HepG2 (cell line): ENCODE results near the gene LASP1. TPM values are rescaled to one million over a fixed set of nuclear protein-coding genes. Genes with fewer than 3 reads are reported as not detected.

Experiments
- ATAC-seq: fragments of 200-7000 bp; cut with Tn5 transposase; 3 replicates; pipeline ENCODE4 v1.9.1; 2020; ENCODE audit warnings: mild to moderate bottlenecking, moderate library complexity
- BruUV-seq: library from RNA; stranded (reverse); fragments of 400-500 nt; replicated peaks from 2 replicates; lab custom pipeline; 2021; lab: Mats Ljungman, UMichigan
- CTCF ChIA-PET: fragments of 300-600 bp; formaldehyde crosslinking; extraction: SDS; loops from one replicate; lab custom pipeline; 2021; ENCODE audit warnings: low total read pairs, inconsistent platforms, low intra/inter-chr PET ratio; lab: Yijun Ruan, JAX
- POLR2A ChIA-PET: fragments of 350-600 bp; sonication (Branson Sonifier 250); formaldehyde crosslinking; loops from one replicate; lab custom pipeline; 2020; ENCODE audit warnings: antibody characterized with exemption, inconsistent platforms; lab: Yijun Ruan, JAX
- DNase-seq: peaks from one replicate; pipeline ENCODE4 v3.0.0-alpha.2; 2015; ENCODE audit warnings: low spot score
- FAIRE-seq: peaks from 3 replicates; lab custom pipeline; 2011; peaks lifted over from hg19 to GRCh38; lab: Jason Lieb, UNC
- H2AFZ ChIP-seq: one replicate; pipeline ENCODE4 v1.6.1; 2011; ENCODE audit warnings: low read length, inconsistent platforms
- H3K27ac ChIP-seq: fragments of 300-600 bp; 3 replicates; pipeline ENCODE4 v1.8.0; 2011; ENCODE audit warnings: mixed run types, mild to moderate bottlenecking, mixed read lengths, low read length, inconsistent platforms; ENCODE audit not compliant: insufficient read depth; ENCODE audit errors: extremely low read length
- H3K27me3 ChIP-seq, 2 experiments: fragments of 200-600 bp in 1 of 2; 2 replicates in 1 of 2; 3 replicates in 1 of 2; pipeline versions ENCODE4 v1.6.0 to v1.8.0; 2011; ENCODE audit warnings: low read length in 2 of 2, mild to moderate bottlenecking in 2 of 2, moderate library complexity in 2 of 2, inconsistent platforms in 1 of 2; ENCODE audit not compliant: insufficient read depth in 2 of 2, control insufficient read depth in 1 of 2
- H3K36me3 ChIP-seq, 2 experiments: fragments of 200-600 bp in 1 of 2; replicated peaks in 1 of 2; 2 replicates in 1 of 2; 3 replicates in 1 of 2; pipeline versions ENCODE4 v1.5.1 to v1.8.0; 2011; ENCODE audit warnings: low read length in 2 of 2, inconsistent platforms in 1 of 2; ENCODE audit not compliant: insufficient read depth in 2 of 2, control insufficient read depth in 1 of 2
- H3K4me1 ChIP-seq: 2 replicates; pipeline ENCODE4 v1.5.1; 2012; ENCODE audit warnings: low read length, inconsistent platforms; ENCODE audit not compliant: insufficient read depth
- H3K4me2 ChIP-seq: 2 replicates; pipeline ENCODE4 v1.6.0; 2011; ENCODE audit warnings: low read depth, low read length, inconsistent platforms
- H3K4me3 ChIP-seq, 3 experiments: fragments of 200-600 bp in 1 of 3; sonication (generic), shearing (Covaris generic) in 1 of 3; replicated peaks in 1 of 3; 2 replicates each; pipeline ENCODE4 v1.5.1; 2011 to 2016; ENCODE audit warnings: low read length in 3 of 3, inconsistent platforms in 2 of 3, low read depth in 2 of 3, mild to moderate bottlenecking in 2 of 3, control low read depth in 1 of 3, mixed read lengths in 1 of 3; ENCODE audit not compliant: insufficient read depth in 1 of 3
- H3K79me2 ChIP-seq: one replicate; pipeline ENCODE4 v1.6.1; 2011; ENCODE audit warnings: low read length, inconsistent platforms; ENCODE audit not compliant: insufficient read depth
- H3K9ac ChIP-seq: 2 replicates; pipeline ENCODE4 v1.6.0; 2011; ENCODE audit warnings: mild to moderate bottlenecking, low read depth, low read length, inconsistent platforms; ENCODE audit not compliant: insufficient read depth
- H3K9me3 ChIP-seq: 2 replicates; pipeline ENCODE4 v1.5.1; 2012; ENCODE audit warnings: mild to moderate bottlenecking, low read length
- H4K20me1 ChIP-seq: 2 replicates; pipeline ENCODE4 v1.6.0; 2011; ENCODE audit warnings: inconsistent platforms, mild to moderate bottlenecking, low read length, moderate library complexity; ENCODE audit not compliant: insufficient read depth
- BORCS8-MEF2B ChIP-seq: sonication (generic); formaldehyde crosslinking; IDR thresholded peaks from 2 replicates; pipeline ENCODE4 v1.8.0; 2022; ENCODE audit warnings: mild to moderate bottlenecking, missing genetic modification reagents
- CBFB ChIP-seq: sonication (generic); formaldehyde crosslinking; IDR thresholded peaks from 2 replicates; pipeline ENCODE4 v1.4.0; 2020; ENCODE audit warnings: missing genetic modification reagents
- MEIS1 ChIP-seq: sonication (generic); formaldehyde crosslinking; IDR thresholded peaks from 2 replicates; pipeline ENCODE4 v1.9.0; 2021; ENCODE audit warnings: mild to moderate bottlenecking, missing genetic modification reagents, moderate library complexity, borderline replicate concordance
- SCMH1 ChIP-seq: sonication (generic); formaldehyde crosslinking; IDR thresholded peaks from 2 replicates; pipeline ENCODE4 v1.9.0; 2021; ENCODE audit warnings: missing genetic modification reagents, mild to moderate bottlenecking, borderline replicate concordance
- SRSF1 ChIP-seq: fragments of 200-400 bp; formaldehyde crosslinking; optimal IDR thresholded peaks from 2 replicates; pipeline ENCODE3; 2017; ENCODE audit warnings: mild to moderate bottlenecking, low read depth, low read length, moderate library complexity
- TMF1 ChIP-seq: sonication (generic); formaldehyde crosslinking; IDR thresholded peaks from 2 replicates; pipeline ENCODE4 v1.8.1; 2022; ENCODE audit warnings: low read depth, missing genetic modification reagents
- TOE1 ChIP-seq: sonication (generic); formaldehyde crosslinking; IDR thresholded peaks from 2 replicates; pipeline ENCODE4 v1.4.0; 2020; ENCODE audit warnings: mild to moderate bottlenecking, missing genetic modification reagents
- ZNF224 ChIP-seq: sonication (generic); formaldehyde crosslinking; IDR thresholded peaks from 2 replicates; pipeline ENCODE4 v1.5.0; 2020; ENCODE audit warnings: mild to moderate bottlenecking, missing genetic modification reagents
- ZNF34 ChIP-seq: sonication (generic); formaldehyde crosslinking; IDR thresholded peaks from 2 replicates; pipeline ENCODE4 v1.4.0; 2020; ENCODE audit warnings: mild to moderate bottlenecking, missing genetic modification reagents, borderline replicate concordance
- ZNF615 ChIP-seq: sonication (generic); formaldehyde crosslinking; IDR thresholded peaks from 2 replicates; pipeline ENCODE4 v1.5.0; 2020; ENCODE audit warnings: mild to moderate bottlenecking, missing genetic modification reagents, borderline replicate concordance
- ZNF737 ChIP-seq: sonication (generic); formaldehyde crosslinking; IDR thresholded peaks from 2 replicates; pipeline ENCODE4 v1.5.0; 2020; ENCODE audit warnings: missing genetic modification reagents, mild to moderate bottlenecking, borderline replicate concordance
- ZNF781 ChIP-seq: sonication (generic); formaldehyde crosslinking; IDR thresholded peaks from 2 replicates; pipeline ENCODE4 v1.5.1; 2020; ENCODE audit warnings: borderline replicate concordance, mild to moderate bottlenecking, missing genetic modification reagents; ENCODE audit errors: not compliant biosample characterization
- ZSCAN31 ChIP-seq: sonication (generic); formaldehyde crosslinking; IDR thresholded peaks from 2 replicates; pipeline ENCODE4 v1.5.0; 2020; ENCODE audit warnings: low read depth, mild to moderate bottlenecking, missing genetic modification reagents
- in situ Hi-C: cut with HindIII; loops from 2 replicates; pipeline ENCODE4 v1.10.0; 2017; ENCODE audit warnings: low pct_unique_long_range_greater_than_20kb; ENCODE audit not compliant: extremely low pct_ligation_motif_present
- intact Hi-C: fragments of 100-400 bp; cut with micrococcal nuclease; formaldehyde crosslinking; loops from one replicate; pipeline ENCODE4 v1.10.0; 2022; ENCODE audit not compliant: unreplicated experiment
- polyA plus RNA-seq, 8 experiments: library from polyadenylated mRNA; depleted of rRNA in 3 of 8; stranded (reverse) in 7 of 8; unstranded in 1 of 8; fragments of >200 nt; fragmentation: Illumina TruSeq in 4 of 8; extraction: Trizol in 4 of 8; gene quantifications; 2 replicates each; pipeline versions ENCODE4 v1.2.1 to v1.2.3, GENCODE V29; 2011 to 2016; ENCODE audit warnings: low read depth in 4 of 8, missing spikeins in 1 of 8, mixed read lengths in 1 of 8; ENCODE audit not compliant: insufficient read depth in 1 of 8
- total RNA-seq, 5 experiments: library from RNA; depleted of rRNA; stranded (reverse); fragments of >200 nt; fragmentation: Illumina TruSeq; extraction: Trizol; gene quantifications; 2 replicates each; pipeline ENCODE4 v1.2.3, GENCODE V29; 2016; ENCODE audit warnings: low read depth in 1 of 5
- TF ChIP-seq, protein P1 (sequence below): sonication (generic); formaldehyde crosslinking; IDR thresholded peaks from 2 replicates; pipeline ENCODE4 v1.4.0; 2020; ENCODE audit warnings: missing genetic modification reagents, borderline replicate concordance
- TF ChIP-seq, protein P2 (sequence below): sonication (generic); formaldehyde crosslinking; IDR thresholded peaks from 2 replicates; pipeline ENCODE4 v1.9.0; 2021; ENCODE audit warnings: missing genetic modification reagents, mild to moderate bottlenecking, borderline replicate concordance

The LASP1 gene
- total and polyA plus RNA-seq, 2 of the 13 experiments (the other 11 are each of a cell fraction or from before 2014, with no cell fraction given) = 70.1 to 97.0 TPM

DNA sequence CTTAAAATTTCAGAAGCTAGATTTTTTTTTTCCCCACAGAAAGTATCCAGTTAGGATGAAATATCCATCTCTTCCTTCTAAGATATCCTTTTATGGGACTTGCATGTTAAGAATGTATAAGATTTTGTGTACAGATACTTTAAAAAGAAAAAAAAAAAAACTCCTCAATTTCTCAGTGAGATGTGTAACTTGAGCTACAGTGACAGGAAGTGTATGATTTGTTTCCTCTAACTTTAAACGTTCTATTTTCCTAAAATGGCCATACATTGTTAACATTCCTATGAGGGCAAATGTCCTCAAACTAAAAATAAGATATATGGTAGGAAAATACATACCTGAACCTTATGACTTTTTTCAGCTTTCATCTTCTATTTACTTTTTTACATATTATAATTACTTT is 88.5 kb downstream of the LASP1 start (continued):
- TF ChIP-seq TOE1 (CRISPR knock-in tag) (no peak), ZNF737 (CRISPR knock-in tag) (no peak), ZNF34 (no peak), SRSF1 (no peak)

DNA sequence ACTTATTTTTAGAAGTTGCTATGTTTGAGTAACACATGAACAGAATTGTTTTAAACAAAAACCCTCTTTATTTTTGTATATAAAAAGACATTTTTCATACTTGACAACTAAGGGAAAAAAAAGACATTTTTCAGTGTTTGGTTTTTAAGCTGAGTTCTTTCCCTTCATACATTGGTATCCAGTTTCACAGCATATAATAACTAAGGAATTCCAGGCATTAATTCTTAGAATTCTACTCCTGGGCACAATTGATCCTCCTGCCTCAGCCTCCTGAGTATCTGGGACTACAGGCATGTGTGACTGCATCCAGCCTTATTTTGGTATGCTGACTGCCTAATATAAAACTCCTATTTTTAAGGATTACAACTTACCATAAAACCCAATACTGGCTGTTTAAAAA is 88.9 kb downstream of the LASP1 start:
- no peaks in the 10 kb centered on the region for H3K79me2 ChIP-seq
- no peaks in the 10 kb centered on the region for H3K27me3 ChIP-seq
- no peak overlapping the region for H3K4me2 ChIP-seq
- H3K9ac ChIP-seq = no peak overlapping the region
- ATAC-seq (no peak), FAIRE-seq (no peak), DNase-seq (no peak)
- H2AFZ ChIP-seq = no peak overlapping the region
- no peaks in the 10 kb centered on the region for H3K36me3 ChIP-seq
- CTCF ChIA-PET = no interaction called here
- in situ Hi-C loops (no loop called here), intact Hi-C loops (no loop called here)
- no peaks in the 10 kb centered on the region for H3K4me1 ChIP-seq
- no peak overlapping the region for H3K27ac ChIP-seq
- BruUV-seq = no TSS peak
- H3K9me3 ChIP-seq = no peaks in the 10 kb centered on the region
- H3K4me3 ChIP-seq = no peak overlapping the region
- POLR2A ChIA-PET = no interaction called here
- no peaks in the 10 kb centered on the region for H4K20me1 ChIP-seq
- TF ChIP-seq CBFB (CRISPR knock-in tag) = no peak
- no peak for TF ChIP-seq TMF1 (CRISPR knock-in tag)
- no peak for TF ChIP-seq ZSCAN31 (CRISPR knock-in tag)
- TF ChIP-seq, protein P1, sequence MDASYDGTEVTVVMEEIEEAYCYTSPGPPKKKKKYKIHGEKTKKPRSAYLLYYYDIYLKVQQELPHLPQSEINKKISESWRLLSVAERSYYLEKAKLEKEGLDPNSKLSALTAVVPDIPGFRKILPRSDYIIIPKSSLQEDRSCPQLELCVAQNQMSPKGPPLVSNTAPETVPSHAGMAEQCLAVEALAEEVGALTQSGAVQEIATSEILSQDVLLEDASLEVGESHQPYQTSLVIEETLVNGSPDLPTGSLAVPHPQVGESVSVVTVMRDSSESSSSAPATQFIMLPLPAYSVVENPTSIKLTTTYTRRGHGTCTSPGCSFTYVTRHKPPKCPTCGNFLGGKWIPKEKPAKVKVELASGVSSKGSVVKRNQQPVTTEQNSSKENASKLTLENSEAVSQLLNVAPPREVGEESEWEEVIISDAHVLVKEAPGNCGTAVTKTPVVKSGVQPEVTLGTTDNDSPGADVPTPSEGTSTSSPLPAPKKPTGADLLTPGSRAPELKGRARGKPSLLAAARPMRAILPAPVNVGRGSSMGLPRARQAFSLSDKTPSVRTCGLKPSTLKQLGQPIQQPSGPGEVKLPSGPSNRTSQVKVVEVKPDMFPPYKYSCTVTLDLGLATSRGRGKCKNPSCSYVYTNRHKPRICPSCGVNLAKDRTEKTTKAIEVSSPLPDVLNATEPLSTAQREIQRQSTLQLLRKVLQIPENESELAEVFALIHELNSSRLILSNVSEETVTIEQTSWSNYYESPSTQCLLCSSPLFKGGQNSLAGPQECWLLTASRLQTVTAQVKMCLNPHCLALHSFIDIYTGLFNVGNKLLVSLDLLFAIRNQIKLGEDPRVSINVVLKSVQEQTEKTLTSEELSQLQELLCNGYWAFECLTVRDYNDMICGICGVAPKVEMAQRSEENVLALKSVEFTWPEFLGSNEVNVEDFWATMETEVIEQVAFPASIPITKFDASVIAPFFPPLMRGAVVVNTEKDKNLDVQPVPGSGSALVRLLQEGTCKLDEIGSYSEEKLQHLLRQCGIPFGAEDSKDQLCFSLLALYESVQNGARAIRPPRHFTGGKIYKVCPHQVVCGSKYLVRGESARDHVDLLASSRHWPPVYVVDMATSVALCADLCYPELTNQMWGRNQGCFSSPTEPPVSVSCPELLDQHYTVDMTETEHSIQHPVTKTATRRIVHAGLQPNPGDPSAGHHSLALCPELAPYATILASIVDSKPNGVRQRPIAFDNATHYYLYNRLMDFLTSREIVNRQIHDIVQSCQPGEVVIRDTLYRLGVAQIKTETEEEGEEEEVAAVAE (CRISPR knock-in tag) = no peak
- no peak for TF ChIP-seq ZNF615 (CRISPR knock-in tag)
- no peak for TF ChIP-seq ZNF224
- TF ChIP-seq MEIS1 (CRISPR knock-in tag) = no peak
- TF ChIP-seq SCMH1 = no peak
- TF ChIP-seq ZNF781 (CRISPR knock-in tag) = no peak
- TF ChIP-seq BORCS8-MEF2B (CRISPR knock-in tag) = no peak
- TF ChIP-seq, protein P2, sequence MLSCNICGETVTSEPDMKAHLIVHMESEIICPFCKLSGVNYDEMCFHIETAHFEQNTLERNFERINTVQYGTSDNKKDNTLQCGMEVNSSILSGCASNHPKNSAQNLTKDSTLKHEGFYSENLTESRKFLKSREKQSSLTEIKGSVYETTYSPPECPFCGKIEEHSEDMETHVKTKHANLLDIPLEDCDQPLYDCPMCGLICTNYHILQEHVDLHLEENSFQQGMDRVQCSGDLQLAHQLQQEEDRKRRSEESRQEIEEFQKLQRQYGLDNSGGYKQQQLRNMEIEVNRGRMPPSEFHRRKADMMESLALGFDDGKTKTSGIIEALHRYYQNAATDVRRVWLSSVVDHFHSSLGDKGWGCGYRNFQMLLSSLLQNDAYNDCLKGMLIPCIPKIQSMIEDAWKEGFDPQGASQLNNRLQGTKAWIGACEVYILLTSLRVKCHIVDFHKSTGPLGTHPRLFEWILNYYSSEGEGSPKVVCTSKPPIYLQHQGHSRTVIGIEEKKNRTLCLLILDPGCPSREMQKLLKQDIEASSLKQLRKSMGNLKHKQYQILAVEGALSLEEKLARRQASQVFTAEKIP (CRISPR knock-in tag) = no peak
